GM12878 (cell line): ENCODE measurements around the gene CPEB1.

Source experiments
- EGR1 ChIP-seq, 2 experiments: IDR thresholded peaks; 1 replicate in 1 of 2; 2 replicates in 1 of 2; pipeline ENCODE4 v1.6.1; 2011 to 2012; ENCODE audit warnings: low read depth in 2 of 2, low read length in 2 of 2, borderline replicate concordance in 1 of 2, mild to moderate bottlenecking in 1 of 2, moderate library complexity in 1 of 2
- ELK1 ChIP-seq: IDR thresholded peaks from 2 replicates; pipeline ENCODE4 v1.6.1; 2012; ENCODE audit warnings: low read depth, low read length, improper control_type of control experiment
- NFYB ChIP-seq: IDR thresholded peaks from 2 replicates; pipeline ENCODE4 v1.6.1; 2011; ENCODE audit warnings: low read depth, mild to moderate bottlenecking, low read length, improper control_type of control experiment, moderate library complexity; ENCODE audit not compliant: insufficient read depth
- POLR2A ChIP-seq: IDR thresholded peaks from 2 replicates; pipeline ENCODE4 v1.6.1; 2011; ENCODE audit warnings: low read depth, mild to moderate bottlenecking, low read length
- RAD21 ChIP-seq: IDR thresholded peaks from 2 replicates; pipeline ENCODE4 v1.6.1; 2011; ENCODE audit warnings: mild to moderate bottlenecking, low read depth, low read length, moderate library complexity; ENCODE audit not compliant: insufficient read depth
- REST ChIP-seq: IDR thresholded peaks from 2 replicates; pipeline ENCODE4 v1.6.1; 2012; ENCODE audit warnings: mild to moderate bottlenecking, low read depth, low read length
- SMC3 ChIP-seq: IDR thresholded peaks from 2 replicates; pipeline ENCODE4 v1.6.1; 2011; ENCODE audit warnings: low read length, improper control_type of control experiment, borderline replicate concordance
- SP1 ChIP-seq: IDR thresholded peaks from one replicate; pipeline ENCODE4 v1.6.1; 2011; ENCODE audit warnings: low read depth, low read length
- TARDBP ChIP-seq: IDR thresholded peaks from 2 replicates; pipeline ENCODE4 v1.6.1; 2016; ENCODE audit warnings: borderline replicate concordance
- ZBED1 ChIP-seq: IDR thresholded peaks from 2 replicates; pipeline ENCODE4 v1.6.1; 2016; ENCODE audit warnings: borderline replicate concordance
- TF ChIP-seq, protein P1 (sequence below): IDR thresholded peaks from 2 replicates; pipeline ENCODE4 v1.6.1; 2012; ENCODE audit warnings: improper control_type of control experiment, low read depth, low read length; ENCODE audit not compliant: insufficient replicate concordance
- TF ChIP-seq, protein P2 (sequence below), 3 experiments: IDR thresholded peaks in 2 of 3; conservative IDR thresholded peaks in 1 of 3; 2 replicates each; pipeline ENCODE4 v1.5.1; 2011; ENCODE audit warnings: low read depth in 3 of 3, low read length in 3 of 3, mild to moderate bottlenecking in 3 of 3, control low read depth in 2 of 3, moderate library complexity in 2 of 3, inconsistent platforms in 1 of 3, mixed read lengths in 1 of 3; ENCODE audit not compliant: control insufficient read depth in 2 of 3, insufficient read depth in 1 of 3; ENCODE audit errors: extremely low read depth in 1 of 3

DNA sequence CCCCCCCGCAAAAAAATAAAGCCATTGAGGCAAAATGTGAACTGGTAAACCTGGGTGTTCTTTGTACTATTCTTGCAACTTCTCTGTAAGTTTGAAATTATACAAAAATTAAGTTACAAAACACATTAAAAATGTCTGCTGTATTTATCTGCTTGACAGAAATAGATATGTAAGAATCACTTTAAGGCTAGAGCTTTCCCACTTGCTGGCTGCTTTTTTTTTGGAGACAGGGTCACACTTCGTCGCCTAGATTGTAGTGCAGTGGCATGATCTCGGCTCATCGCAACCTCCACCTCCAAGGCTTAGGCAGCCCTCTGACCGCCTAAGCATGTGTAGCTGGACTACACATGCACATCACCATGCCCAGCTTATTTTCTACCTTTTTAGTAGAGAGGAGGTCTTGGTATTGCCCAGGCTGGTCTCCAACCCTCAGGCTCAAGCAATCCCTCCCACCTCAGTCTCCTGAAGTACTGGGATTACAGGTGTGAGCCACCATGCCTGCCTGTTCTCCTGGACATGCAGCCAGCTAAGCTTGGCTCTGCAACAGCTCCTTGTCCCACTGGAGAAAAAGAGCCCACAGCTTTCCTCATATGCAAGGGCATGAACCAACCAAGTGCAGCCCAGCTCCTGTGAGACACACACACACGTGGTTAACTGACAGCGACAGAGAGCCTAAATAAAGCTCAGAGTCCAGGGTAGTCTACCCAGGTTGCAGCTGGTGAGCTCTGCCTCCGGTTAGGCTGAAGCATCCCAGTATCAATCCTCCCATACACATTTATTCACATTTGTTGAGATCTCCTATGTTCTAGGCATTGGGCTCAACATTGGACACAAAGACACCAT lies 111.4 kb downstream of the CPEB1 start:
- TF ChIP-seq ELK1, result no peak
- no peak for TF ChIP-seq REST
- peak; percentile 64 for TF ChIP-seq TARDBP
- peak; percentile 57 for TF ChIP-seq ZBED1
- TF ChIP-seq, protein P1, sequence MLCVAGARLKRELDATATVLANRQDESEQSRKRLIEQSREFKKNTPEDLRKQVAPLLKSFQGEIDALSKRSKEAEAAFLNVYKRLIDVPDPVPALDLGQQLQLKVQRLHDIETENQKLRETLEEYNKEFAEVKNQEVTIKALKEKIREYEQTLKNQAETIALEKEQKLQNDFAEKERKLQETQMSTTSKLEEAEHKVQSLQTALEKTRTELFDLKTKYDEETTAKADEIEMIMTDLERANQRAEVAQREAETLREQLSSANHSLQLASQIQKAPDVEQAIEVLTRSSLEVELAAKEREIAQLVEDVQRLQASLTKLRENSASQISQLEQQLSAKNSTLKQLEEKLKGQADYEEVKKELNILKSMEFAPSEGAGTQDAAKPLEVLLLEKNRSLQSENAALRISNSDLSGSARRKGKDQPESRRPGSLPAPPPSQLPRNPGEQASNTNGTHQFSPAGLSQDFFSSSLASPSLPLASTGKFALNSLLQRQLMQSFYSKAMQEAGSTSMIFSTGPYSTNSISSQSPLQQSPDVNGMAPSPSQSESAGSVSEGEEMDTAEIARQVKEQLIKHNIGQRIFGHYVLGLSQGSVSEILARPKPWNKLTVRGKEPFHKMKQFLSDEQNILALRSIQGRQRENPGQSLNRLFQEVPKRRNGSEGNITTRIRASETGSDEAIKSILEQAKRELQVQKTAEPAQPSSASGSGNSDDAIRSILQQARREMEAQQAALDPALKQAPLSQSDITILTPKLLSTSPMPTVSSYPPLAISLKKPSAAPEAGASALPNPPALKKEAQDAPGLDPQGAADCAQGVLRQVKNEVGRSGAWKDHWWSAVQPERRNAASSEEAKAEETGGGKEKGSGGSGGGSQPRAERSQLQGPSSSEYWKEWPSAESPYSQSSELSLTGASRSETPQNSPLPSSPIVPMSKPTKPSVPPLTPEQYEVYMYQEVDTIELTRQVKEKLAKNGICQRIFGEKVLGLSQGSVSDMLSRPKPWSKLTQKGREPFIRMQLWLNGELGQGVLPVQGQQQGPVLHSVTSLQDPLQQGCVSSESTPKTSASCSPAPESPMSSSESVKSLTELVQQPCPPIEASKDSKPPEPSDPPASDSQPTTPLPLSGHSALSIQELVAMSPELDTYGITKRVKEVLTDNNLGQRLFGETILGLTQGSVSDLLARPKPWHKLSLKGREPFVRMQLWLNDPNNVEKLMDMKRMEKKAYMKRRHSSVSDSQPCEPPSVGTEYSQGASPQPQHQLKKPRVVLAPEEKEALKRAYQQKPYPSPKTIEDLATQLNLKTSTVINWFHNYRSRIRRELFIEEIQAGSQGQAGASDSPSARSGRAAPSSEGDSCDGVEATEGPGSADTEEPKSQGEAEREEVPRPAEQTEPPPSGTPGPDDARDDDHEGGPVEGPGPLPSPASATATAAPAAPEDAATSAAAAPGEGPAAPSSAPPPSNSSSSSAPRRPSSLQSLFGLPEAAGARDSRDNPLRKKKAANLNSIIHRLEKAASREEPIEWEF, result no peak
- TF ChIP-seq, protein P2, sequence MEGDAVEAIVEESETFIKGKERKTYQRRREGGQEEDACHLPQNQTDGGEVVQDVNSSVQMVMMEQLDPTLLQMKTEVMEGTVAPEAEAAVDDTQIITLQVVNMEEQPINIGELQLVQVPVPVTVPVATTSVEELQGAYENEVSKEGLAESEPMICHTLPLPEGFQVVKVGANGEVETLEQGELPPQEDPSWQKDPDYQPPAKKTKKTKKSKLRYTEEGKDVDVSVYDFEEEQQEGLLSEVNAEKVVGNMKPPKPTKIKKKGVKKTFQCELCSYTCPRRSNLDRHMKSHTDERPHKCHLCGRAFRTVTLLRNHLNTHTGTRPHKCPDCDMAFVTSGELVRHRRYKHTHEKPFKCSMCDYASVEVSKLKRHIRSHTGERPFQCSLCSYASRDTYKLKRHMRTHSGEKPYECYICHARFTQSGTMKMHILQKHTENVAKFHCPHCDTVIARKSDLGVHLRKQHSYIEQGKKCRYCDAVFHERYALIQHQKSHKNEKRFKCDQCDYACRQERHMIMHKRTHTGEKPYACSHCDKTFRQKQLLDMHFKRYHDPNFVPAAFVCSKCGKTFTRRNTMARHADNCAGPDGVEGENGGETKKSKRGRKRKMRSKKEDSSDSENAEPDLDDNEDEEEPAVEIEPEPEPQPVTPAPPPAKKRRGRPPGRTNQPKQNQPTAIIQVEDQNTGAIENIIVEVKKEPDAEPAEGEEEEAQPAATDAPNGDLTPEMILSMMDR (IDR thresholded peaks at IDR 0.05 in 2 of 3, conservative IDR thresholded peaks at IDR 0.05 in 1 of 3; ENCODE audit: control insufficient read depth in 2 of 3, extremely low read depth in 1 of 3, insufficient read depth in 1 of 3, low read depth in 3 of 3, low read length in 3 of 3), result no peak
- no peak for TF ChIP-seq RAD21
- no peak for TF ChIP-seq NFYB
- no peak for TF ChIP-seq SP1
- no peak for TF ChIP-seq SMC3
- TF ChIP-seq EGR1 (IDR thresholded peaks at IDR 0.05; ENCODE audit: borderline replicate concordance in 1 of 2, low read depth in 2 of 2, low read length in 2 of 2), result no peak
- peak; percentile 75 for TF ChIP-seq POLR2A
